HCT116 (cell line): ENCODE data around the gene EIF2B5. TPM values are rescaled to one million over a fixed set of nuclear protein-coding genes. Genes with fewer than 3 reads are reported as not detected.
"Not testable (repeated sequence)": the region's sequence is repeated elsewhere in the genome, so short reads cannot be mapped to it uniquely, and the experiment has no call there.

Experiments
- ATAC-seq: fragments of 200-7000 bp; cut with Tn5 transposase; 2 replicates; pipeline ENCODE4 v1.9.1; 2020; ENCODE audit warnings: mild to moderate bottlenecking, moderate library complexity
- BruUV-seq: library from RNA; stranded (reverse); fragments of 400-500 nt; replicated peaks from 2 replicates; lab custom pipeline; 2021; lab: Mats Ljungman, UMichigan
- CTCF ChIA-PET: fragments of 300-600 bp; sonication (Branson Sonifier 250); formaldehyde crosslinking; loops from one replicate; lab custom pipeline; 2021; ENCODE audit warnings: antibody characterized with exemption; lab: Charles Lee
- POLR2A ChIA-PET: fragments of 300-600, 350-600 bp; sonication (Branson Sonifier 250); formaldehyde crosslinking; loops from one replicate; lab custom pipeline; 2021; ENCODE audit warnings: antibody characterized with exemption; lab: Charles Lee
- RAD21 ChIA-PET, 2 experiments: fragments of 300-600 bp; sonication (Branson Sonifier 250); formaldehyde crosslinking; loops; one replicate each; lab custom pipeline; 2023; ENCODE audit warnings: low total read pairs in 2 of 2; ENCODE audit not compliant: uncharacterized antibody in 2 of 2, unreplicated experiment in 2 of 2, low non-redundant PET in 1 of 2; lab: Charles Lee
- DNase-seq: peaks from one replicate; pipeline ENCODE4 v3.0.0-alpha.2; 2010; ENCODE audit warnings: low read depth, low spot score
- H2AFZ ChIP-seq: fragments of 200-600 bp; shearing (Covaris generic), sonication (generic); 2 replicates; pipeline ENCODE4 v1.6.1; 2017; ENCODE audit warnings: low read depth, mixed run types, mixed read lengths, antibody characterized with exemption, low read length; ENCODE audit not compliant: poor library complexity, severe bottlenecking
- H3K27ac ChIP-seq: 2 replicates; pipeline ENCODE4 v1.5.1; 2012; ENCODE audit warnings: low read depth, low read length
- H3K27me3 ChIP-seq: fragments of 200-600 bp; sonication (generic); 2 replicates; pipeline ENCODE4 v1.6.1; 2016; ENCODE audit warnings: mixed run types, low read length, mixed read lengths; ENCODE audit not compliant: insufficient read depth
- H3K36me3 ChIP-seq, 2 experiments: fragments of 200-500 bp in 1 of 2; fragments of 200-600 bp in 1 of 2; sonication (Bioruptor generic) in 1 of 2; sonication (generic) in 1 of 2; 2 replicates each; pipeline versions ENCODE4 v1.5.1 to v1.6.1; 2014 to 2016; ENCODE audit warnings: low read length in 2 of 2, inconsistent platforms in 1 of 2, mixed read lengths in 1 of 2, mixed run types in 1 of 2; ENCODE audit not compliant: insufficient read depth in 2 of 2, control insufficient read depth in 1 of 2
- H3K4me1 ChIP-seq, 2 experiments: fragments of 200-600 bp in 1 of 2; sonication (generic) in 1 of 2; 2 replicates each; pipeline versions ENCODE4 v1.5.1 to v1.6.1; 2012 to 2017; ENCODE audit warnings: low read length in 2 of 2, inconsistent platforms in 1 of 2, mild to moderate bottlenecking in 1 of 2, mixed read lengths in 1 of 2, mixed run types in 1 of 2, moderate library complexity in 1 of 2; ENCODE audit not compliant: insufficient read depth in 2 of 2, control insufficient read depth in 1 of 2
- H3K4me2 ChIP-seq: fragments of 200-600 bp; sonication (generic); 2 replicates; pipeline ENCODE4 v1.6.1; 2017; ENCODE audit warnings: mixed run types, low read length, mixed read lengths
- H3K4me3 ChIP-seq, 2 experiments: fragments of 200-600 bp in 1 of 2; sonication (generic) in 1 of 2; replicated peaks in 1 of 2; 2 replicates each; pipeline ENCODE4 v1.5.1; 2011 to 2016; ENCODE audit warnings: low read length in 2 of 2, control low read depth in 1 of 2, low read depth in 1 of 2, mild to moderate bottlenecking in 1 of 2, mixed read lengths in 1 of 2, mixed run types in 1 of 2
- H3K79me2 ChIP-seq: fragments of 200-600 bp; sonication (generic); 2 replicates; pipeline ENCODE4 v1.6.1; 2017; ENCODE audit warnings: mild to moderate bottlenecking, mixed run types, low read length, moderate library complexity, mixed read lengths; ENCODE audit not compliant: insufficient read depth
- H3K9ac ChIP-seq: fragments of 200-600 bp; sonication (generic); 2 replicates; pipeline ENCODE4 v1.6.1; 2016; ENCODE audit warnings: low read length, mixed read lengths
- H3K9me2 ChIP-seq: fragments of 200-600 bp; sonication (generic), shearing (Covaris generic); 2 replicates; pipeline ENCODE4 v1.6.1; 2017; ENCODE audit warnings: mixed run types, mild to moderate bottlenecking, moderate library complexity; ENCODE audit not compliant: insufficient read depth
- H3K9me3 ChIP-seq, 2 experiments: fragments of 200-500 bp in 1 of 2; fragments of 200-600 bp in 1 of 2; sonication (Bioruptor generic) in 1 of 2; sonication (generic) in 1 of 2; 2 replicates each; pipeline ENCODE4 v1.6.1; 2014 to 2017; ENCODE audit warnings: low read length in 2 of 2, mixed read lengths in 2 of 2, inconsistent platforms in 1 of 2, low read depth in 1 of 2, mild to moderate bottlenecking in 1 of 2, mixed run types in 1 of 2, moderate library complexity in 1 of 2; ENCODE audit not compliant: control insufficient read depth in 1 of 2, insufficient read depth in 1 of 2
- H4K20me1 ChIP-seq: fragments of 200-600 bp; sonication (generic), shearing (Covaris generic); 2 replicates; pipeline ENCODE4 v1.6.1; 2017; ENCODE audit warnings: mixed run types, mild to moderate bottlenecking, moderate library complexity; ENCODE audit not compliant: insufficient read depth
- CBX3 ChIP-seq: IDR thresholded peaks from 2 replicates; pipeline ENCODE4 v1.6.1; 2012; ENCODE audit warnings: low read depth
- CEBPB ChIP-seq: IDR thresholded peaks from 2 replicates; pipeline ENCODE4 v1.6.1; 2012; ENCODE audit warnings: low read depth
- EZH2 ChIP-seq: fragments of 200-600 bp; sonication (generic); IDR thresholded peaks from 2 replicates; pipeline ENCODE4 v1.6.1; 2017; ENCODE audit warnings: antibody characterized with exemption, mixed run types
- JUND ChIP-seq: IDR thresholded peaks from 2 replicates; pipeline ENCODE4 v1.6.1; 2012
- POLR2A ChIP-seq: IDR thresholded peaks from 2 replicates; pipeline ENCODE4 v1.7.0; 2011; ENCODE audit warnings: borderline replicate concordance; ENCODE audit not compliant: insufficient read depth, insufficient read length; ENCODE audit errors: extremely low read depth
- RAD21 ChIP-seq: IDR thresholded peaks from 2 replicates; pipeline ENCODE4 v1.6.1; 2012; ENCODE audit warnings: low read depth, mild to moderate bottlenecking
- SIN3A ChIP-seq: IDR thresholded peaks from 2 replicates; pipeline ENCODE4 v1.6.1; 2012; ENCODE audit warnings: low read depth
- SRF ChIP-seq: IDR thresholded peaks from 2 replicates; pipeline ENCODE4 v1.6.1; 2012; ENCODE audit warnings: low read depth
- TCF7L2 ChIP-seq: IDR thresholded peaks from 2 replicates; pipeline ENCODE4 v1.7.0; 2011; ENCODE audit warnings: borderline replicate concordance, inconsistent platforms; ENCODE audit not compliant: insufficient read depth, insufficient read length; ENCODE audit errors: extremely low read depth
- YY1 ChIP-seq: IDR thresholded peaks from 2 replicates; pipeline ENCODE4 v1.6.1; 2011; ENCODE audit warnings: low read length, low read depth, moderate library complexity, mild to moderate bottlenecking; ENCODE audit not compliant: insufficient replicate concordance; ENCODE audit errors: extremely low read depth
- ZNF274 ChIP-seq: fragments of 200-500 bp; sonication (Bioruptor generic); IDR thresholded peaks from 2 replicates; pipeline ENCODE4 v1.6.1; 2014; ENCODE audit warnings: mild to moderate bottlenecking, low read depth, low read length, inconsistent platforms
- intact Hi-C: fragments of 100-400 bp; cut with micrococcal nuclease; formaldehyde crosslinking; loops from 2 replicates; pipeline ENCODE4 v1.10.0; 2022
- total RNA-seq: library from RNA; stranded (reverse); gene quantifications from one replicate; pipeline ENCODE4 v1.2.1, GENCODE V29; 2021; ENCODE audit not compliant: unreplicated experiment

Gene EIF2B5
- total RNA-seq, 1 experiment from 2014 or later, result 50.3 TPM

DNA sequence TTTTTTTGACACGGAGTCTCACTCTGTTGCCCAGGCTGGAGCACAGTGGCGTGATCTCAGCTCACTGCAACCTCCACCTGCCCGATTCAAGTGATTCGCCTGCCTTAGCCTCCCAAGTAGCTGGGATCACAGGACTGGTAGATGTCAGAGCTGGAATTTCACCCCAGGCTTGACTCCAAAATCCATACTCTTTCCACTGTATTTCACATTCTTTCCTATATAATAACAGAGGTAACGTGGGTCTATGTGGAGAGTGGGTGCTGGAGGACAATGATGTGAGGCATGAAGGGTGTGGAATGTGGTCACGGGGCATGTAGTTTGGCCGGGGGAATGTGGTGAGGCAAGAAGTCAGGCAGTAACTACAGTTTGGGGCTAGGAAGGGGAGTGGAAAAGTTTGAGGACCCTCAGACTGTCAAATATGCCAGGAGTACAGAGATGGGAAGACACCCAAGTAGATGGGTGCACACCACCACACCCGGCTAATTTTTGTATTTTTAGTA is 27.5 kb downstream of the EIF2B5 start:
- H3K4me2 ChIP-seq, H3K4me1 ChIP-seq, H3K9ac ChIP-seq, POLR2A ChIA-PET, DNase-seq, H3K9me3 ChIP-seq, intact Hi-C loops, H3K27ac ChIP-seq, H4K20me1 ChIP-seq, H3K9me2 ChIP-seq, H3K4me3 ChIP-seq, H2AFZ ChIP-seq, RAD21 ChIA-PET, CTCF ChIA-PET, ATAC-seq, H3K27me3 ChIP-seq, BruUV-seq: not testable (repeated sequence)
- Histone ChIP-seq H3K36me3 (peaks cover 30% of the 10 kb centered on the region in 2 experiments; a peak in 3 of 4 replicates), H3K79me2 (peaks cover 35% of the 10 kb centered on the region)

DNA sequence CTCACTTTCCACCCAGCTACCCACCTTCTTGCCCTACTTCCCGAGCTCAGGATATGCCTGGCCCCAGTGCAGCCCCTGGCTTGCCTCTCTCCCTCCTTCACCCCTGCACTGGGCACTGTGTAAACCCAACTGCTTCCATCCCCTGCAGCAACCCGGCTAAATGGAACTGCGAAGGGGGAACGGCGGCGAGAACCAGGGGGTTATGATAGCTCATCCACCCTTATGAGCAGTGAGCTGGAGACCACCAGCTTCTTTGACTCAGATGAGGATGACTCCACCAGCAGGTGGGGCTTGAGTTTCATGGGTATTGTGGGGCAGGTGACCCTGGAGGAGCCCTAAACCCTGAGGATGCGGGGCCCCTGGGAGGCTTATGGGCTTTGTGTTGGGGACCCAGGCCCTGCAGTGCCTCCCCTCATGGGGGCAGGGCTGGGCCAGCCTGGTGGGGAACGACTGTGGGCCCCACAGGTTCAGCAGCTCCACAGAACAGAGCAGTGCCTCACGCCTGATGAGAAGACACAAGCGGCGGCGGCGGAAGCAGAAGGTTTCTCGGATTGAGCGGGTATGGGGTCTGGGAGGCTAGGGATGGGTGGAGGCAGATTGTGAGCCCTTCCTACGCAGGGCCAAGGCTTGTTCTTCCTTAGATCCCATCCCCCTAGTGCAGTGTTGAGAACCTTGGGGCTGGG is 29.6 kb downstream of the EIF2B5 start:
- Histone ChIP-seq H3K79me2 (peaks cover 14% of the 10 kb centered on the region), H3K9me3 (no peaks in the 10 kb centered on the region), H3K4me3 (no peak overlapping the region), H3K4me1 (no peaks in the 10 kb centered on the region), H3K9ac (no peak overlapping the region), H2AFZ (no peak overlapping the region), H3K4me2 (no peak overlapping the region), H3K36me3 (peaks cover 30 to 32% of the 10 kb centered on the region in 2 experiments; a peak in 3 of 4 replicates), H3K27ac (no peak overlapping the region), H3K27me3 (no peaks in the 10 kb centered on the region), H4K20me1 (no peaks in the 10 kb centered on the region), H3K9me2 (no peaks in the 10 kb centered on the region)
- DNase-seq (no peak), ATAC-seq (no peak)
- intact Hi-C loops, result no loop called here
- POLR2A ChIA-PET, result no interaction called here
- RAD21 ChIA-PET, result no interaction called here
- TF ChIP-seq YY1, result no peak
- TF ChIP-seq SIN3A, result no peak
- no peak for TF ChIP-seq CEBPB
- TF ChIP-seq JUND, result no peak
- no peak for TF ChIP-seq RAD21
- no peak for TF ChIP-seq TCF7L2
- no peak for TF ChIP-seq ZNF274
- TF ChIP-seq EZH2, result no peak
- no peak for TF ChIP-seq POLR2A
- TF ChIP-seq CBX3, result no peak
- TF ChIP-seq SRF, result no peak
- BruUV-seq, result no TSS peak
- CTCF ChIA-PET, result no interaction called here
